ENCODE measurements around the gene CASP10. TPM values are rescaled to one million over a fixed set of nuclear protein-coding genes. Genes with fewer than 3 reads are reported as not detected.

Gene CASP10
- polyA plus RNA-seq, 1 of the 3 experiments (the other 2 are of a cell fraction), result 0.12 TPM

DNA sequence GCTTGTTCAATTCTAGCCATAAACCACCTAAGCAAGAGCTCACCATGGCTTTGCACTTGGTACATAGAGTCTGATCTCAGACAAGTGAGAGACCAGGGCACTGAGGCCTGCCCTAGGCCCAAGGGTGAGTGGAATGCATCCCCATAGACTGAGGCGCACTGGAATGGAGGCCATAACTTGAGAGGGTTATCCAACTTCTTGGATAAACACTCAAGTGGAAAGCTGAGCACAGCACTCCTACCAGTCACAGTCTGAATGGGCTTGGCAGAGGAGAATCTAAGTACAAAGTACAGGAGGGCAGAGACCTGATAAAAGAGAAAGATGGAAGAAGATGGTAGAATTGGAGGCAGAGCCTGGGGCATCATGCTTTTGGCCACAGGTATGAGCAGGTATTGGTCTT is 30.4 kb upstream of the CASP10 start (continued):
- no peak for TF ChIP-seq USF1 (IDR thresholded peaks at IDR 0.05; ENCODE audit: borderline replicate concordance, low read depth)

- Histone ChIP-seq H4K20me1 (ENCODE audit: insufficient read depth) (no peaks in the 10 kb centered on the region), H3K9ac (0 out of 2 replicates have a peak overlapping the region, but pooled peaks have one; percentile 88), H3K4me1 (ENCODE audit: control insufficient read depth in 1 of 2, insufficient read depth in 2 of 2, low read depth in 1 of 2, low read length in 1 of 2) (peaks cover 5 to 45% of the 10 kb centered on the region in 2 experiments), H3F3A (replicated peaks; ENCODE audit: insufficient read depth) (peaks cover 52% of the 10 kb centered on the region), H3K4me2 (no peak overlapping the region), H3K36me3 (replicated peaks in 1 of 2; ENCODE audit: control insufficient read depth in 1 of 2, insufficient read depth in 2 of 2, low read length in 1 of 2) (peaks cover 0 to 39% of the 10 kb centered on the region in 2 experiments), H3K27me3 (ENCODE audit: insufficient read depth) (no peaks in the 10 kb centered on the region), H3K4me3 (ENCODE audit: low read depth in 2 of 2, low read length in 1 of 2) (no peak overlapping the region), H3K27ac (ENCODE audit: low read depth in 2 of 2, low read length in 1 of 2) (peak overlapping the region in 1 of 2 experiments; percentile 100; a peak in 3 of 4 replicates), H3K9me3 (no peaks in the 10 kb centered on the region), H3K79me2 (ENCODE audit: insufficient read depth) (peaks cover 48% of the 10 kb centered on the region; the same call in 1 of the 2 replicates), H3K9me2 (no peaks in the 10 kb centered on the region), H2AFZ (ENCODE audit: low read depth) (no peak overlapping the region)
- ChIA-PET CTCF (interaction anchor here (0.5 to 2.8 kb wide), 2 partner anchors 24 to 228 kb away, joined by 3 to 9 read pairs; no protein-coding TSS in a partner anchor), POLR2A (no interaction called here)
- 97% methylated on average over 6 of the region's 6 CpGs for WGBS (ENCODE audit: low lambda C conversion rate)
- no peak for DNase-seq
- TF ChIP-seq MXI1 (IDR thresholded peaks at IDR 0.05; ENCODE audit: low read depth, low read length) (no peak), TCF12 (IDR thresholded peaks at IDR 0.05) (no peak), FOXM1 (IDR thresholded peaks at IDR 0.05; ENCODE audit: low read depth) (no peak), TEAD4 (IDR thresholded peaks at IDR 0.05; ENCODE audit: borderline replicate concordance, insufficient read depth) (no peak), EZH2phosphoT487 (IDR thresholded peaks at IDR 0.05; ENCODE audit: borderline replicate concordance, low read depth) (no peak), TAF1 (IDR thresholded peaks at IDR 0.05; ENCODE audit: borderline replicate concordance, low read depth, low read length) (no peak), PBX3 (IDR thresholded peaks at IDR 0.05) (no peak), CHD2 (IDR thresholded peaks at IDR 0.05; ENCODE audit: low read length, partially characterized antibody) (no peak), GABPA (IDR thresholded peaks at IDR 0.05; ENCODE audit: low read depth) (no peak), ELF1 (IDR thresholded peaks at IDR 0.05) (no peak), RCOR1 (IDR thresholded peaks at IDR 0.05; ENCODE audit: low read length) (no peak), NFIC (IDR thresholded peaks at IDR 0.05; ENCODE audit: borderline replicate concordance) (no peak), FOXJ3 (CRISPR knock-in tag; IDR thresholded peaks at IDR 0.05) (no peak), NRF1 (IDR thresholded peaks at IDR 0.05; ENCODE audit: low read depth, low read length) (no peak)
- TF ChIP-seq, protein P1, sequence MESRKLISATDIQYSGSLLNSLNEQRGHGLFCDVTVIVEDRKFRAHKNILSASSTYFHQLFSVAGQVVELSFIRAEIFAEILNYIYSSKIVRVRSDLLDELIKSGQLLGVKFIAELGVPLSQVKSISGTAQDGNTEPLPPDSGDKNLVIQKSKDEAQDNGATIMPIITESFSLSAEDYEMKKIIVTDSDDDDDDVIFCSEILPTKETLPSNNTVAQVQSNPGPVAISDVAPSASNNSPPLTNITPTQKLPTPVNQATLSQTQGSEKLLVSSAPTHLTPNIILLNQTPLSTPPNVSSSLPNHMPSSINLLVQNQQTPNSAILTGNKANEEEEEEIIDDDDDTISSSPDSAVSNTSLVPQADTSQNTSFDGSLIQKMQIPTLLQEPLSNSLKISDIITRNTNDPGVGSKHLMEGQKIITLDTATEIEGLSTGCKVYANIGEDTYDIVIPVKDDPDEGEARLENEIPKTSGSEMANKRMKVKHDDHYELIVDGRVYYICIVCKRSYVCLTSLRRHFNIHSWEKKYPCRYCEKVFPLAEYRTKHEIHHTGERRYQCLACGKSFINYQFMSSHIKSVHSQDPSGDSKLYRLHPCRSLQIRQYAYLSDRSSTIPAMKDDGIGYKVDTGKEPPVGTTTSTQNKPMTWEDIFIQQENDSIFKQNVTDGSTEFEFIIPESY (IDR thresholded peaks at IDR 0.05; ENCODE audit: borderline replicate concordance, low read depth), result no peak
Measured at GRCh38 chr2:201152999-201153815, 29.7 kb upstream of the CASP10 start.

All from SK-N-SH (cell line).